DMS79 treated with DMSO at 0.1 percent for 48 hours (cell line): ENCODE data around the gene SSC5D.
A peak's percentile ranks its signal among the peaks of the same experiment; 100 is the strongest.
"Not testable (repeated sequence)": the region's sequence is repeated elsewhere in the genome, so short reads cannot be mapped to it uniquely, and the experiment has no call there.

Source experiments
- DNase-seq: peaks from one replicate; lab custom pipeline; 2025; lab: John Stamatoyannopoulos, UW

Gene SSC5D

GRCh38 chr19:55503502-55504251 is 15.4 kb downstream of the SSC5D start:
- peak; percentile 58 for DNase-seq

- no peak for DNase-seq
These were observed 16.0 kb downstream of the SSC5D start for GRCh38 chr19:55504252-55504603.

GRCh38 chr19:55504981-55505380 is 16.7 kb downstream of the SSC5D start:
- no peak for DNase-seq

DNA sequence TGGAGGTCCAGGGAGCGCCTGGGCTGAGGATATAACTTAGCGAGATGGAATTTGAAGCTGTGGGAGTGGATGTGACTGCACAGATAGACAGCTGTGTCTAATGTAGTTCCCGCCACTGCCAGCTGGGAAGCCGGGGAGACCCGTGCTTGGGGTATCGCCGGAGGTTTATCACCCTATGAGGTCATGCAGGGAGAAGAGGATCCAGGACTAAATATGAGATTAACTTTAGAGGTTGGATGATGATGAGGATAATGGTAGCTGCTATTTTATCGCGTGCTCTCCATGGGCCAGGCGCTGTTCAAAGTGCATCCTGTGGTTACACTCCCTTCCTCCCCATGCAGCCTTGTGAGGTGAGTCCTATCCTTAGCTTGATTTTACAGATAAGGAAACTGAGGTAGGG is 19.9 kb downstream of the SSC5D start:
- DNase-seq: no peak

DNA sequence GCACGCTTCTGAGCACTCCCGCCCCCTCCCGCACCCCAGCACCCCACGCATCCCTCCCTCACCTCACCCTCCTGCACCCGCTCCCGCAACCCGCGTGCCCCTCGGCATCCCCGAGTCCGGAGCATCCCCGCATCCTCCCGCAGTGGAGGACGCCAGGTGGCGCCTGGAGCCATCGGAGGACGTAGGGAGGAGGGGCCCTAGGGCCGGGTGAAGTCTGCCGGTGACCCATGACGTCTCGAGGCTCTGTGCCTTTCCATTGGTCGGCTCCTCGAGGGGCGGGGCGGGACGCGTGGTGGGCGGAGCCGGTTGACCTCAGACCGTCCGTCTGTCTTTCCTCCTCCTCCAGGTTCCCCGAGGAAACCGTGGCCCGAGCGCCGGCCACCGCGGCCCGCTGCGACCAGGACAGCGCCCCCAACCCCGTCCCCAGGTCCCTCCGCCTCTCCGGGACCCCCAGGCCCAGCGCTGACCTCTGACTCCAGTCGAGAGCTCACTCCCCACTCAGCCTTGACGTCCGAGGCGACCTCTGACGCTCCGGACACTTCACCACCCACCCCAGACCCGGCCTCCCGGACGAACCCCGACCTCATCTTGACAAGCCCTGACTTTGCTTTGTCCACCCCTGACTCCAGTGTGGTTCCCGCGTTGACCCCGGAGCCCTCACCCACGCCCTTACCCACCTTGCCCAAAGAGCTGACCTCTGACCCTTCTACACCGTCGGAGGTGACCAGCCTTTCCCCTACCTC is 28.8 kb downstream of the SSC5D start:
- DNase-seq: peak; percentile 76

- DNase-seq: no peak
These were observed 31.4 kb downstream of the SSC5D start for GRCh38 chr19:55519451-55520311.

DNA sequence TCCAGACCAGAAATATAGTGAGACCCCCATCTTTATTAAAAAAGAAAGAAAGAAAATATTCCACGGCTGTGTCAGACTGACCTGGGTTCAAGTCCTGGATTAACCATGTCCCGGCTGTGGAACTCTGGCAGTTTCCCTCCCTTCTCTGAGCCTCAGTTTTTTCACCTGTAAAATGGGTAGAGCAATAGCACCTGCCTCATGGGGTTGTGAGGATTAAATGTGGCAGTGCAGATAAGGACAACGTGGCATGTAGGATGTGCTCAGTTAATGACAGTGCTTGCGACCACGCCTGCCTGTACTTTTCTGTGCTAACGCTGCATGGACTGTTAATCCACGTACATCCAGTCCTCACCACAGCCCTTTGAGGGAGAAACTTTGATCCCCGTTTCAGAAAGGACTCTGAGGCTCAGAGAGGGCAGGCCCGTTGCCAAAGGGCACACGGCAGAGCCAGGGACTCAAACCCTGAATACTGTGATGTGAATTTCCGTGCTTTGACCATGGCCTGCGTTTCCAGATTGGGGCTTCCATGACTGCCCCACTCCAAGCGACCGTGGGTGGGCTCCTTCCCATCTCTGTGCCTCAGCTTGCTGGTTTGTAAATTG is 32.6 kb downstream of the SSC5D start:
- DNase-seq: no peak

GRCh38 chr19:55525289-55526101 is 37.3 kb downstream of the SSC5D start:
- DNase-seq: no peak

GRCh38 chr19:55526216-55527196 is 38.3 kb downstream of the SSC5D start:
- DNase-seq: peak; percentile 66

- no peak for DNase-seq
These were observed 39.2 kb downstream of the SSC5D start for GRCh38 chr19:55527197-55528029.

GRCh38 chr19:55528030-55528803 is 40.0 kb downstream of the SSC5D start:
- DNase-seq: peak; percentile 47

DNA sequence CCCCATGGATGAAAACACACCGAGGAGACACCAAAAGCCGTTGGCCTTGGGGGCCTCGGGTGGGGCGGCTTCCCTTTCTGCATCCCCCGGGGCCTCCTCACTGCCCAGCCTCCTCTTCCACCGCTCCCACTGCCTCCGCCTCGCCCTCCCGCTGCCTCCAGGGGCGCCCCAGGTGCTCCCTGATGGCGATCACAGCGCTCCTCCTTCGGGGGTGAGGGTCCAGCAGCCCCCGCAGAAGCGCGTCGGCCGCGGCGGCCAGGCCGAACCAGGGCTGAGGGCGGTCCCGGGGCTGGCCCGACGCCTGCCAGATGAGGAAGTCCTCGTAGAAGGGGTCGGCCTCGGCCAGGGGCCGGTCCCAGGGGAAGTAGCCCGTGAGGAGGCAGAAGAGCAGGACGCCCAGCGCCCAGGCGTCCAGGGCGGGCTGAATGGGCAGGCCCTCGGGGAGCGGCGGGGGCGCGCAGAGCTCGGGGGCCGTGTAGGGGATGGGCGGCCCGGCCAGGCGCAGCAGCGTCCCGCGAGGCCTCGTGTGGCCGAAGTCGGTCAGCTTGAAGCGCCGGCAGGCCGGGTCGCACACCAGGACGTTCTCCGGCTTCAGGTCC is 41.5 kb downstream of the SSC5D start:
- no peak for DNase-seq

GRCh38 chr19:55530996-55531395 is 42.8 kb downstream of the SSC5D start:
- no peak for DNase-seq

DNA sequence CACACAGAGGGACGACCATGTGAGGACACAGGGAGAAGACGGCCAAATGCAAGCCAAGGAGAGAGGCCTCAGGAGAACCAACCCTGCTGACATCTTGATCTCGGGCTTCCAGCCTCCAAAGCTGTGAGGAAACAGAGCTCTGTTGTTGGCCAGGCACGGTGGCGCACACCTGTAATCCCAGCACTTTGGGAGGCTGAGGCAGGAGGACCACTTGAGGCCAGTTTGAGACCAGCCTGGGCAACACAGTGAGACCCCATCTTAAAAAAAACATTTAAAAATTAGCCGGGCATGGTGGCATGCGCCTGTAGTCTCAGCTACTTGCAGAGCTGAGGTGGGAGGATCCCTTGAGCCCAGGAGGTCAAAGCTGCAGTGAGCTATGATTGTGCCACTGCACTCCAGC is 46.0 kb downstream of the SSC5D start:
- not testable (repeated sequence) for DNase-seq

GRCh38 chr19:55535173-55535964 is 47.1 kb downstream of the SSC5D start:
- DNase-seq: no peak

- DNase-seq: no peak
These were observed 47.7 kb downstream of the SSC5D start for GRCh38 chr19:55535965-55536350.

DNA sequence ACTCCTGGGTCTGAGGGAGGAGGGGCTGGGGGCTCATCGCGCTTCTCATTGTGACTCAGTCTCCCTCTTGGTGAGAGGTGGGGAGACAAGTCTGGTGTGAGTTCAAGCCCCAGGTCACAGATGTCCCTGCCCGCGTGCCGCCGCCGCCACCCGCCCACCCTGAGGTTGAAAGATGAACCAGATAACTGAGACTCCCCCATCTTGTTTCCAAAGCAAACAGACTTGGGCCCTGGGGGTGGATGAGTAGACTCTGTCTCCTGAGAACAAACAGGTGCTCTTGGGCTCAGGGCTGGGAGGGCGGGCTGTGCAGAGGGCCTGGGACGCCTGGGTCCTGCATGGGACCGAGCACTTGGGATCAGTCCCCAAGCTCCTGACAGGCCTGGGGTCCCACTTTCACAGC is 48.1 kb downstream of the SSC5D start:
- no peak for DNase-seq
